ENCODE measurements around the gene CNGB1.

CNGB1 gene

DNA sequence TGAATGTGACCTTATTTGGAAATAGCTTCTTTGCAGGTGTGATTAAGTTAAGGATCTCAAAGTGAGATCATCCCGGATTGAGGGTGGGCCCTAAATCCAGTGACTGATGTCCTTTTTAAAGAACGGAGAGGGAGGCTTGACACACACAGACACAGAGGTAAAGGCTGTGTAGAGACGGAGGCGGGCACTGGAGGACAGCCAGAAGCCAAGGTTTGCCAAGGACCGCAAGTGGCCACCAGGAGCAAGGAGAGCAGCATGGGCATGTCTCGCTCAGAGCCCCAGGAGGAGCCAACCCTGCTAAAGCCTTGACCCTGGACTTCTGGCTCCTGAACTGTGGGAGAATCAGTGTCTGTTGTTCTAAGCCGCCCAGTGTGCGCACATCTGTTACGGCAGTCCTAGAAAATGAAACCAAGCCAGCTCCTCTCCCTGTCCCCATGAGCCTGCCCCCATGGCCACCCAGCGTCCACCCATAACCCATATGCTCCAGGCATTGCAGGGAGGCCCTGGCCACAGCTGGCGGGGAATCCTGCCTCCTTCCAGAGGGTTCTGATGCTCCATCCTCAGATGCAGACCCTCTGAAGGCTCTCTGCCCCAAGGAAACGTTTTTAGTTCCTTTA lies 15.2 kb downstream of the CNGB1 start:
- Histone ChIP-seq H3K4me3 (ENCODE audit: insufficient read depth, low read depth, low read length) (no peak overlapping the region), H3K4me1 (ENCODE audit: control insufficient read depth, insufficient read depth, low read length) (no peaks in the 10 kb centered on the region), H3K27me3 (ENCODE audit: control insufficient read depth, insufficient read depth, low read length, poor library complexity, severe bottlenecking) (no peaks in the 10 kb centered on the region), H3K27ac (ENCODE audit: insufficient read depth, low read depth, low read length, poor library complexity, severe bottlenecking) (no peak overlapping the region), H3K9me3 (ENCODE audit: control insufficient read depth, low read length) (no peaks in the 10 kb centered on the region), H3K36me3 (ENCODE audit: control insufficient read depth, insufficient read depth, low read length) (no peaks in the 10 kb centered on the region)
- WGBS, 2 experiments = 92 to 93% methylated on average over 12 of the region's 12 CpGs

DNA sequence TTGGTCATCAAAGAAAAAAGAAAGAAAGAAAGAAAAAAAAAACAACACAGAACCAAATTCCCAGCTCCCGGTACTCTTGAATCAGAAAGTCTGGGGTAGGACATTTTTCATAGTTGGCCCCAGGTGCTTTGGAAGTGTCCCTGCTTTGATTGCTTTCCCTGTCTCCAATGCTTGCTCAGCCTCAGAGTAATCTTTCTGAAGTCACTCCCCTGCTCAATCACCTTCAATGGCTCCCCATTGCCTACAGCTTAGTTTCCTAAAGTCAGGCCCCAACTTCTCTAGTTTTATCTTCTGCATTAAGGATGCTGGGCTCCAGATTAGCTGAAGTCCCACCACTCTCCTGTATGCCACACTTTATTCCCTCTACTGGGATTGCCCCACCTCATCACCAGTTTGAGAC lies 17.1 kb downstream of the CNGB1 start:
- H3K27me3 ChIP-seq (ENCODE audit: control insufficient read depth, insufficient read depth, low read length, poor library complexity, severe bottlenecking) = no peaks in the 10 kb centered on the region
- H3K4me1 ChIP-seq (ENCODE audit: control insufficient read depth, insufficient read depth, low read length) = no peaks in the 10 kb centered on the region
- H3K36me3 ChIP-seq (ENCODE audit: control insufficient read depth, insufficient read depth, low read length) = no peaks in the 10 kb centered on the region
- 97 to 100% methylated on average over 1 of the region's 1 CpG for WGBS, 2 experiments
- H3K27ac ChIP-seq (ENCODE audit: insufficient read depth, low read depth, low read length, poor library complexity, severe bottlenecking) = no peak overlapping the region
- no peak overlapping the region for H3K4me3 ChIP-seq (ENCODE audit: insufficient read depth, low read depth, low read length)
- H3K9me3 ChIP-seq (ENCODE audit: control insufficient read depth, low read length) = no peaks in the 10 kb centered on the region

DNA sequence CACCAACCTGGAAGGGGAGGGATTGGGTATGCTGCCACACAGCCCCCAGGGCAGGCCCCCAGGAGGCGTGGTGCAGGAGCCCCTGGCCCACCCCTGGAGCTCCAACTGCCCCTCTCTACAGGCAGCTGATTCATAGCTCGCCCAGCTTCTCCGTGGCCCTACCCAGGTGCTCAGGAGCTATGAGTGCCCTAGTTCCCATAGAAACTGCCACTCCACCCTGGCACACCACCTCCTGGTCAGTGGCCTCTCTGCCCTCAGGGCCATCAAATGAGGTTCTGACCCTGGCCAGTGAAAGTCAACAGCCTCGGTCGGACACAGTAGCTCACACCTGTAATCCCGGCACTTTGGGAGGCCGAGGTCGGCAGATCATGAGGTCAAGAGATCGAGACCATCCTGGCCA lies 18.0 kb downstream of the CNGB1 start:
- no peak overlapping the region for H3K4me3 ChIP-seq (ENCODE audit: insufficient read depth, low read depth, low read length)
- no peaks in the 10 kb centered on the region for H3K4me1 ChIP-seq (ENCODE audit: control insufficient read depth, insufficient read depth, low read length)
- H3K27ac ChIP-seq (ENCODE audit: insufficient read depth, low read depth, low read length, poor library complexity, severe bottlenecking) = no peak overlapping the region
- no peaks in the 10 kb centered on the region for H3K27me3 ChIP-seq (ENCODE audit: control insufficient read depth, insufficient read depth, low read length, poor library complexity, severe bottlenecking)
- WGBS, 2 experiments = 86 to 92% methylated on average over 9 of the region's 9 CpGs
- H3K9me3 ChIP-seq (ENCODE audit: control insufficient read depth, low read length) = no peaks in the 10 kb centered on the region
- H3K36me3 ChIP-seq (ENCODE audit: control insufficient read depth, insufficient read depth, low read length) = no peaks in the 10 kb centered on the region

DNA sequence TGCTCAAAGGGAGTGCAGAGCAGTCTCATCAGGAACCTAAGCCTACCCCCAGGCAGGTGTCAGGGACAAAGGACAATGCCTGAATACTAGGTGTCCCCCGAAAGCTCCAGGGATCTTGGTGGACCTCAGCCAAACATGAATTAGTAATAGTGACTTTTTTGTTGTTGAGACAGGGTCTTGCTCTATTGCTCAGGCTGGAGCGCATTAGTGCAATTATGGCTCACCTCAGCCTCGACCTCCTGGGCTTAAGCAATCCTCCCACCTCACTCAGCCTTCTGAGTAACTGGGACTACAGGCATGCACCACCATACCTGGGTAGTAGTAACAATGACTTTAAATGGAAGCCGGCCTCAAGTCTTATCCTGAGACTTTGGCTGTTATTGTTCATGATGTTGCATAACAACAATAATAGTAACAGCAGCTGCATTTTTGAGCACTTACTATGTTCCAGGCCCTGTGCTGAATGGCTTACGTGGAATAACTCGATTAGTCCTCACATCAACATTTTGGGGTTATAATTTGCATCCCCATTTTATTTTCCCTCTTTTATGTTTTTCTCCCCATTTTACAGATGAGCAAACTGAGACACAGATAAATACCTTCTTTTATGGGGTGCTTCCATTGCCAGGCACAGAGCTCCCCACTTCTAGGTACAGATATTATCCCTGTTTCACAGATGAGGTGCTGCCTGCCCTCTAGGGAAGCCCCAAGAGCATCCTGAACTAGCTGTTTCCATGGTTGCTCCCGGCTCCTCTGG lies 19.5 kb downstream of the CNGB1 start:
- Histone ChIP-seq H3K36me3 (ENCODE audit: control insufficient read depth, insufficient read depth, low read length) (no peaks in the 10 kb centered on the region), H3K9me3 (ENCODE audit: control insufficient read depth, low read length) (no peaks in the 10 kb centered on the region), H3K4me1 (ENCODE audit: control insufficient read depth, insufficient read depth, low read length) (no peaks in the 10 kb centered on the region), H3K27me3 (ENCODE audit: control insufficient read depth, insufficient read depth, low read length, poor library complexity, severe bottlenecking) (no peaks in the 10 kb centered on the region), H3K4me3 (ENCODE audit: insufficient read depth, low read depth, low read length) (no peak overlapping the region), H3K27ac (ENCODE audit: insufficient read depth, low read depth, low read length, poor library complexity, severe bottlenecking) (no peak overlapping the region)
- 90 to 91% methylated on average over 7 of the region's 7 CpGs for WGBS, 2 experiments

DNA sequence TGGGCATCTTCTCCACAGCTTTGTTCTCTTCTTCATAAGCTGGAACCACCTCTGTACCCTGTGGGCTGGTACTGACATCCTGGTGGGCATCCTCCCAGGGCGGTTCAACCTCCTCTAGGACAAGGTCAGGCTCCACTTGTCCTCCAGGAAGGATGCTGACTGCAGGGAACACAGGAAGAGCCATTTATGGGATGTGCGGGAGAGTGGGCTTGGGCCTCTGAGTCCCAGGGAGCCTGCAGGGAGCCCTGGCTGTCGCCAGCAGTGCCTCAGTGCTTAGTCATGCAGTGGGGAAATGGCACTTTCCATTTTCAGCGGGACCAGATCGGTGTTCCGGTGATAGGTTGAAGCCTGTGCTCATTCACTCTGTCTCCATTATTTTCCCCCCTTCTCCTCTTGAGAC lies 20.5 kb downstream of the CNGB1 start:
- no peak overlapping the region for H3K4me3 ChIP-seq (ENCODE audit: insufficient read depth, low read depth, low read length)
- 56 to 61% methylated on average over 6 of the region's 6 CpGs for WGBS, 2 experiments
- no peaks in the 10 kb centered on the region for H3K4me1 ChIP-seq (ENCODE audit: control insufficient read depth, insufficient read depth, low read length)
- no peaks in the 10 kb centered on the region for H3K9me3 ChIP-seq (ENCODE audit: control insufficient read depth, low read length)
- H3K27me3 ChIP-seq (ENCODE audit: control insufficient read depth, insufficient read depth, low read length, poor library complexity, severe bottlenecking) = no peaks in the 10 kb centered on the region
- H3K27ac ChIP-seq (ENCODE audit: insufficient read depth, low read depth, low read length, poor library complexity, severe bottlenecking) = no peak overlapping the region
- no peaks in the 10 kb centered on the region for H3K36me3 ChIP-seq (ENCODE audit: control insufficient read depth, insufficient read depth, low read length)

DNA sequence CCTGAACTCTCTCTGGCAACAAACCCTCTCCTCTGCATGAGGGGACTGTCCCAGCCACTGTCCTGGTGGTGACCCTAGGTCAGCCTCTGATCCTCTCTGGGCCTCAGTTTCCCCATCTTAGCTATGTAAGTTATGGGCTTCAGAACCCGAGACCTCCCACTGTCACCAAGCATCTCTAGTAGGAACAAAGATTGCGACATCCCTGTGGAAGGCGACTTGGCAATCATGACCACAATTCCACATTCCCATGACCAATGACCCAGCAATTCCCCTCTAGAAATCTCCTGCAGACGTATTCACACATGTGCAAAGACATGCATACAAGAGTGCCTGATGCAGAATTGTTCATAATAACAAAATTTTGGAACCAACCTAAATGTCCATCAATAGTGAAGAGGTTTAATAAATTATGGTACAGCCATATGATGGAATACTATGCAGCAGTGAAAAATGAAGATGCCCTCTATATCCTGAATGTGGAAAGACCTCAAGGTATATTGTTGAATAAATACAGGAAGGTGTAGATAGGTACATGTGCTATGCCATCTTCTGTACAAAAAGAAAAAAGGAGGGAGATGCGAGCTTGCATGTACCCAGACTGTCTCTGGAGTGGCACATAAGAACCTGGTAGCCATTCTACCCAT lies 21.2 kb downstream of the CNGB1 start:
- Histone ChIP-seq H3K27me3 (ENCODE audit: control insufficient read depth, insufficient read depth, low read length, poor library complexity, severe bottlenecking) (no peaks in the 10 kb centered on the region), H3K9me3 (ENCODE audit: control insufficient read depth, low read length) (no peaks in the 10 kb centered on the region), H3K4me3 (ENCODE audit: insufficient read depth, low read depth, low read length) (no peak overlapping the region), H3K4me1 (ENCODE audit: control insufficient read depth, insufficient read depth, low read length) (no peaks in the 10 kb centered on the region), H3K27ac (ENCODE audit: insufficient read depth, low read depth, low read length, poor library complexity, severe bottlenecking) (no peak overlapping the region), H3K36me3 (ENCODE audit: control insufficient read depth, insufficient read depth, low read length) (no peaks in the 10 kb centered on the region)
- WGBS, 2 experiments = 85 to 87% methylated on average over 5 of the region's 5 CpGs

DNA sequence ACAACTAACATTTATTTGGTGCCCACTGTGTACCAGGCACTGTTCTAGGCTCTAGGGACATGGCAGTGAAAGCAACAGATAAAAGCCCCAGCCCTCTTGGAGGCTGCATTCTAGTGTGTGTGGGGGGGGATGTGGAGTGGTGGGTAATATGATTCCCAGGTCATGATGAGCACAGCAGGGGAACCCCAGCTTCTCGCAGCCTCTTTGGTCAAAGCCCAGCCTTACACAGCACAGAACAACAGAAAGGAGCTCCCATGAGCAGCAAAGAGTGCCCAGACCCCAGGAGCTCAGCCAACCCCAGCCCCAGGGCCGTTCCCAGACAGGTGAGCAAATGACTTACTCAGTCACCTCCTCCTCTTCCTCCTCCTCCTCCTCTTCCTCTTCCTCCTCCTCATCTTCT lies 21.9 kb downstream of the CNGB1 start:
- no peak overlapping the region for H3K27ac ChIP-seq (ENCODE audit: insufficient read depth, low read depth, low read length, poor library complexity, severe bottlenecking)
- WGBS, 2 experiments = 16 to 20% methylated on average over 2 of the region's 2 CpGs
- H3K4me1 ChIP-seq (ENCODE audit: control insufficient read depth, insufficient read depth, low read length) = no peaks in the 10 kb centered on the region
- H3K9me3 ChIP-seq (ENCODE audit: control insufficient read depth, low read length) = no peaks in the 10 kb centered on the region
- no peaks in the 10 kb centered on the region for H3K27me3 ChIP-seq (ENCODE audit: control insufficient read depth, insufficient read depth, low read length, poor library complexity, severe bottlenecking)
- H3K36me3 ChIP-seq (ENCODE audit: control insufficient read depth, insufficient read depth, low read length) = no peaks in the 10 kb centered on the region
- no peak overlapping the region for H3K4me3 ChIP-seq (ENCODE audit: insufficient read depth, low read depth, low read length)

DNA sequence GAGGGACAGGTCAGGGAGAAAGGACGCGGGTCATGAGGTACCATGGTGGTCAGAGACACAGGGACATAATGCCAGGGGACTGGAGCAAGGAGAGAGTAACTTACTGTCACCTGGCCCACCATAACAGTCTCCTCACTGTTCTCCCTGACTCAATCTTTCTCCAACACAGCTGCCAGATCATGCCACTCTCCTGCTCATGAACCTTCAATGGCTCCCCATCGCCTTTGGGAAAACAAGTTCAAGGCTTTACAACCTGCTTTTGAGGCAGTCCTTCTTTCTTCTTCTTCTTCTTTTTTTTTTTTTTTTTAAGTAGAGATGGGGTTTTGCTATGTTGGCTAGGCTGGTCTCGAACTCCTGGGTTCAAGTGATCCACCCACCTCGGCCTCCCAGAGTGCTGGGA lies 22.9 kb downstream of the CNGB1 start:
- Histone ChIP-seq H3K4me1 (ENCODE audit: control insufficient read depth, insufficient read depth, low read length) (no peaks in the 10 kb centered on the region), H3K9me3 (ENCODE audit: control insufficient read depth, low read length) (no peaks in the 10 kb centered on the region), H3K4me3 (ENCODE audit: insufficient read depth, low read depth, low read length) (no peak overlapping the region), H3K27me3 (ENCODE audit: control insufficient read depth, insufficient read depth, low read length, poor library complexity, severe bottlenecking) (no peaks in the 10 kb centered on the region), H3K27ac (ENCODE audit: insufficient read depth, low read depth, low read length, poor library complexity, severe bottlenecking) (no peak overlapping the region), H3K36me3 (ENCODE audit: control insufficient read depth, insufficient read depth, low read length) (no peaks in the 10 kb centered on the region)
- 94 to 98% methylated on average over 5 of the region's 5 CpGs for WGBS, 2 experiments

DNA sequence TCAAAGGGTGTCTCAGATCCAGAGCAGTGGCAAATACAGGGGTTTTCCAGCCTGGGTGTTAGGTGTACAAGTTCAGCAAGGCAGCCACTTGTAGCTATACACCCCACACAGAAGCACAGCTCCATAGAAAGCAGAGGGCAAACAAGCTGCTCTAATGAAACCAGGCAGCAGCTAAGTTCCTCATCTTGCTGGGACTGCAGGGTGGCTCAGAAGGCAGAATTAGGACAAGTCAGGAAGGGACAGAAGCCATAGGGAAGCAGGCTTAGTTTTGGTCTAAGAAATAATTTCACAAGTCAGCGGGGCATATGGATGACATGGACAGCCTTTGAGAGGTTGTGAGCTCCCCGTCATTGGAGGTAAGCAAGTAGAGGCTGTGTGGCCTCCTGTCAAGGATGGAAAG lies 23.7 kb downstream of the CNGB1 start:
- no peaks in the 10 kb centered on the region for H3K27me3 ChIP-seq (ENCODE audit: control insufficient read depth, insufficient read depth, low read length, poor library complexity, severe bottlenecking)
- H3K4me1 ChIP-seq (ENCODE audit: control insufficient read depth, insufficient read depth, low read length) = no peaks in the 10 kb centered on the region
- H3K36me3 ChIP-seq (ENCODE audit: control insufficient read depth, insufficient read depth, low read length) = no peaks in the 10 kb centered on the region
- H3K4me3 ChIP-seq (ENCODE audit: insufficient read depth, low read depth, low read length) = no peak overlapping the region
- no peaks in the 10 kb centered on the region for H3K9me3 ChIP-seq (ENCODE audit: control insufficient read depth, low read length)
- 90 to 96% methylated on average over 2 of the region's 2 CpGs for WGBS, 2 experiments
- H3K27ac ChIP-seq (ENCODE audit: insufficient read depth, low read depth, low read length, poor library complexity, severe bottlenecking) = no peak overlapping the region

DNA sequence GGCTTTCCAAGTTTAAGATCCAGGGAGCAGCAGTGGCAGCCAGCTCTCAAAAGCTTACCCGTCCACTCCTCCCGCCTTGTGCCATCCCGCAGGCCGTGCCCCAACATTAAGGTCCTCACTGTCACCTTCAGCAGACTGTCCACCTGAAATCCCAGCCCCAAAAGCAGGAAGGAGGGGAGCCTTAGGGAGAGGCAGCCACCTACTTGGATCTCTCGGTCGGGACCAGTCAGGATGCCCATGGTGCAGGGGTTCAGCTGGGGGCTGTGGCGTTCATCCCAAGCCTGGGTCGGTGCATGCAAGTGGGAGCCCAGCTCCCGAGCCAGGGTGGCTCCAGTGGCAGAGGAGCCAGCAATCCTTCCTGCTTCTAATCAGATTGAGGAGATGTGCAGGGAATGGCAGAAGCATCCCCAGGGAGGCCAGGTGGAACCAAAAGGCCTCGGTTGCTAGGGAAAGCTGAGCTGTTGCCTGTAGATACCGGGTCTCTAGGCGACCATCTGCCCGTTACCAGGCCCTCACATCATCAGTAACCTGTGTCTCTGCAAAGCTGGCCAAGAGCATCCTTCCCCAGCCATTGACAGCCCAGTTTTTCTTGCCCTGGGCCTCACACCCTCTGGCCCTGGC lies 24.6 kb downstream of the CNGB1 start:
- Histone ChIP-seq H3K9me3 (ENCODE audit: control insufficient read depth, low read length) (no peaks in the 10 kb centered on the region), H3K4me3 (ENCODE audit: insufficient read depth, low read depth, low read length) (no peak overlapping the region), H3K36me3 (ENCODE audit: control insufficient read depth, insufficient read depth, low read length) (no peaks in the 10 kb centered on the region), H3K27me3 (ENCODE audit: control insufficient read depth, insufficient read depth, low read length, poor library complexity, severe bottlenecking) (no peaks in the 10 kb centered on the region), H3K27ac (ENCODE audit: insufficient read depth, low read depth, low read length, poor library complexity, severe bottlenecking) (no peak overlapping the region), H3K4me1 (ENCODE audit: control insufficient read depth, insufficient read depth, low read length) (no peaks in the 10 kb centered on the region)
- 84 to 85% methylated on average over 13 of the region's 13 CpGs for WGBS, 2 experiments

Data from ectodermal cell (in vitro differentiated cells).